Psoas muscle (tissue), 8 donors: ENCODE data around the gene DLD. TPM values are rescaled to one million over a fixed set of nuclear protein-coding genes. Genes with fewer than 3 reads are reported as not detected.
"Not testable (repeated sequence)": the region's sequence is repeated elsewhere in the genome, so short reads cannot be mapped to it uniquely, and the experiment has no call there.

Source experiments
- ATAC-seq, 4 donors: fragments of 200-7000 bp; cut with Tn5 transposase; one replicate each; pipeline ENCODE4 v1.9.1; 2020; ENCODE audit warnings: moderate library complexity in 3 of 4, mild to moderate bottlenecking in 2 of 4
- DNase-seq, 2 donors: peaks; one replicate each; pipeline ENCODE4 v3.0.0-alpha.2; 2020
- H3K27ac ChIP-seq: fragments of 200-600 bp; one replicate; pipeline ENCODE4 v1.8.0; 2022
- H3K27me3 ChIP-seq, 3 donors: fragments of 200-600 bp in 1 of 3; one replicate each; pipeline versions ENCODE4 v1.6.1 to v1.8.0; 2013 to 2022; ENCODE audit warnings: low read length in 2 of 3, mild to moderate bottlenecking in 2 of 3, moderate library complexity in 1 of 3; ENCODE audit not compliant: insufficient read depth in 3 of 3
- H3K36me3 ChIP-seq, 2 donors: fragments of 200-600 bp in 1 of 2; one replicate each; pipeline versions ENCODE4 v1.6.1 to v1.8.0; 2013 to 2022; ENCODE audit warnings: low read depth in 1 of 2, mild to moderate bottlenecking in 1 of 2, moderate library complexity in 1 of 2; ENCODE audit not compliant: insufficient read depth in 1 of 2
- H3K4me1 ChIP-seq: fragments of 200-600 bp; one replicate; pipeline ENCODE4 v1.8.0; 2022
- H3K4me3 ChIP-seq: fragments of 200-600 bp; one replicate; pipeline ENCODE4 v1.8.0; 2022; ENCODE audit warnings: mild to moderate bottlenecking
- H3K9me3 ChIP-seq: fragments of 200-600 bp; one replicate; pipeline ENCODE4 v1.8.0; 2022
- WGBS, 3 donors: extraction: QIAGEN DNeasy Blood & Tissue Kit; methylation state at CpG; one replicate each; pipeline versions ENCODE4 v1.1.6 to v1.1.7; 2013; 5-methylcytosine and 5-hydroxymethylcytosine counted together
- intact Hi-C, 2 donors: fragments of 100-400 bp; cut with DNase I; formaldehyde crosslinking; loops; one replicate each; pipeline versions ENCODE4 v1.11.0 to v1.14.2; 2022
- polyA plus RNA-seq, 3 donors: library from polyadenylated mRNA; stranded (reverse); fragments of 200-250 nt; gene quantifications; one replicate each; pipeline ENCODE4 v1.2.3, GENCODE V29; 2013
- total RNA-seq, 4 donors: library from RNA; stranded (reverse); fragmentation: NEBNext Ultra II Directional in 2 of 4; extraction: Animal tissue kit (Norgen Biotek cat#: 25700) in 2 of 4; gene quantifications; one replicate each; pipeline versions ENCODE4 v1.2.1 to v1.2.4, GENCODE V29; 2021 to 2023
- TF ChIP-seq, protein P1 (sequence below): fragments of 200-600 bp; IDR thresholded peaks from one replicate; pipeline ENCODE4 v1.8.0; 2022; ENCODE audit warnings: antibody characterized with exemption
- donor health status: healthy with polysubstance abuse.
- donor health status: DM: no; HTN: no; CAD: no; lungs with moderate emphysema.
- donor health status: Bipolar disorder and iron deficiency.
- donor health status: healthy.
- donor health status: DM: yes; HTN: yes; CAD: no.
- donor health status: DM: no; HTN: no; CAD: no.
- donor health status: DM: no; HTN: no; CAD: no.
- donor health status: DM: yes; HTN: yes; CAD: no.

Gene DLD
- total and polyA plus RNA-seq, 7 donors: 136 to 284 (median 170) TPM

DNA sequence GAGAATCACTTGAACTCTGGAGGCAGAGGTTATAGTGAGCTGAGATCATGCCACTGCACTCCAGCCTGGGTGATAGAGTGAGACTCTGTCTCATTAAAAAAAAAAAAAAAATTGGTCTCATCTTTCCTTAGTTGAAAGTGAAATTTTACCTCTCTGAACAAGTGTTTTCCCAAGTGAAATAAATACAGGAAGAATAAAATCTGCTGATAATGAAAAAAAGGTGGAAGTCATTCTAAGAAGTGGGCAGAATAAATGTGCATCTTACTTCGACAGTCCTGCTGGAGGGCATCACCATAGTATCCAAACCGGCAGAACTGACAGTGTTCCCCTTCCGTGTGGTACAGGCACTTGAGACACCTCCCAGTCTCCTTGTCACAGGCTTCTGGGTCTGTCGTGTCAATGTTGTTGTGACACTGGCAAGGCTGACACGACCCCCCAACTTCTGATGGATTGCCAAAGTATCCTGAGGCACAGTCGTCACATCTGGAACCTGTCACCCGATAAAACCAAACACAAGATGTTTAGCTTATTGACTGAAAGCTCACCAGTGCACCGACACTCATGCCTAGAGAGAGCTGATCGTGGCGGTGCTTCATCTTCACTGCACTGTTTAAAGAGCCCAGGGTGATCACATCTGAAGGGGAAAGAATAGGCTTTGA is 62.4 kb downstream of the DLD start:
- H3K27me3 ChIP-seq: peaks cover 0 to 3% (median 0%) of the 10 kb centered on the region in 3 donors
- intact Hi-C loops: no loop called here
- TF ChIP-seq, protein P1, sequence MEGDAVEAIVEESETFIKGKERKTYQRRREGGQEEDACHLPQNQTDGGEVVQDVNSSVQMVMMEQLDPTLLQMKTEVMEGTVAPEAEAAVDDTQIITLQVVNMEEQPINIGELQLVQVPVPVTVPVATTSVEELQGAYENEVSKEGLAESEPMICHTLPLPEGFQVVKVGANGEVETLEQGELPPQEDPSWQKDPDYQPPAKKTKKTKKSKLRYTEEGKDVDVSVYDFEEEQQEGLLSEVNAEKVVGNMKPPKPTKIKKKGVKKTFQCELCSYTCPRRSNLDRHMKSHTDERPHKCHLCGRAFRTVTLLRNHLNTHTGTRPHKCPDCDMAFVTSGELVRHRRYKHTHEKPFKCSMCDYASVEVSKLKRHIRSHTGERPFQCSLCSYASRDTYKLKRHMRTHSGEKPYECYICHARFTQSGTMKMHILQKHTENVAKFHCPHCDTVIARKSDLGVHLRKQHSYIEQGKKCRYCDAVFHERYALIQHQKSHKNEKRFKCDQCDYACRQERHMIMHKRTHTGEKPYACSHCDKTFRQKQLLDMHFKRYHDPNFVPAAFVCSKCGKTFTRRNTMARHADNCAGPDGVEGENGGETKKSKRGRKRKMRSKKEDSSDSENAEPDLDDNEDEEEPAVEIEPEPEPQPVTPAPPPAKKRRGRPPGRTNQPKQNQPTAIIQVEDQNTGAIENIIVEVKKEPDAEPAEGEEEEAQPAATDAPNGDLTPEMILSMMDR: no peak
- 82 to 83% (median 82%) methylated on average over 10 of the region's 10 CpGs for WGBS, 3 donors
- H3K4me1 ChIP-seq: no peaks in the 10 kb centered on the region
- no peaks in the 10 kb centered on the region for H3K9me3 ChIP-seq
- no peak for DNase-seq
- no peak for ATAC-seq
- H3K4me3 ChIP-seq: no peak overlapping the region
- H3K36me3 ChIP-seq: peaks cover 0 to 34% of the 10 kb centered on the region in 2 donors
- no peak overlapping the region for H3K27ac ChIP-seq

DNA sequence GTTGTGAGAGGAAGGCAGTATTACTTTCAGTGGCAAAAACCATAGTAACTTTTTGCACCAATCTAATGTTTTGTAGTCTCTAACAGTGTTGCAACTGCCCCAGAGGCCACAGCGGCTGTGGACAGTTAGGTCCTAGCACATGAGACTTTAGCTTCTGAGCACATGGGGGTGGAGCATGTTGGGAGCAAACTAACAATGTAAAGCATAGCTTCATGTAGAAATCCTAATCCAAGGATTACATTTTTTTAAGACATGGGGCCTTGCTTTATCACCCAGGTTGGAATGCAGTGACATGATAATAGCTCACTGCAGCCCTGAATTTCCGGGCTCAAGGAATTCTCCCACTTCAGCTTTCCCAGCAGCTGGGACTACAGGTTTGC is 62.9 kb downstream of the DLD start:
- DNase-seq (no peak), ATAC-seq (no peak)
- H3K4me1 ChIP-seq: no peaks in the 10 kb centered on the region
- peaks cover 0 to 34% of the 10 kb centered on the region in 2 donors for H3K36me3 ChIP-seq
- 91 to 98% (median 96%) methylated on average over 2 of the region's 2 CpGs for WGBS, 3 donors
- no peak overlapping the region for H3K27ac ChIP-seq
- no peaks in the 10 kb centered on the region for H3K9me3 ChIP-seq
- intact Hi-C loops: no loop called here
- TF ChIP-seq, protein P1: no peak
- peaks cover 0 to 3% (median 0%) of the 10 kb centered on the region in 3 donors for H3K27me3 ChIP-seq
- no peak overlapping the region for H3K4me3 ChIP-seq

DNA sequence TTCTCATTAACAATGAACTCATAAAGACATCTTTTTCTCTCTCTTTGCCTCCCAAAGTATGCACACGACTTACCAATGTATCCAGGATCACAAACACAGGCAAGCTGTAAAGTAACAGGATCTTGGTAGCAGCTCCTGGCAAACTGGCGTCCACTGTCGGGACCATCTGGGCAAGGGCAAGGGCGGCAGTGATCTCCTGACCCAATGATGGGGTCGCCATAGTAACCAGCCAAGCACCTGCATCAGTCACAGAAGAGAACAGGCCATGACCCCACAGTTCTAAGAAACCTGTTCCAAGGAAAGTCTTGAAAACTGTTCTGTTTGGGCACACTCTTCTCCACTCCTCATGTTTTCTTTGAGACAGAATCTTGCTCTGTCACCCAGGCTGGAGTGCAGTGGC is 64.4 kb downstream of the DLD start:
- H3K4me3 ChIP-seq: no peak overlapping the region
- no peaks in the 10 kb centered on the region for H3K9me3 ChIP-seq
- ATAC-seq (no peak), DNase-seq (no peak)
- peaks cover 0 to 38% of the 10 kb centered on the region in 2 donors for H3K36me3 ChIP-seq
- intact Hi-C loops: no loop called here
- H3K4me1 ChIP-seq: no peaks in the 10 kb centered on the region
- no peak overlapping the region for H3K27ac ChIP-seq
- peaks cover 0 to 3% (median 0%) of the 10 kb centered on the region in 3 donors for H3K27me3 ChIP-seq
- TF ChIP-seq, protein P1: no peak
- 75 to 85% (median 83%) methylated on average over 5 of the region's 5 CpGs for WGBS, 3 donors

DNA sequence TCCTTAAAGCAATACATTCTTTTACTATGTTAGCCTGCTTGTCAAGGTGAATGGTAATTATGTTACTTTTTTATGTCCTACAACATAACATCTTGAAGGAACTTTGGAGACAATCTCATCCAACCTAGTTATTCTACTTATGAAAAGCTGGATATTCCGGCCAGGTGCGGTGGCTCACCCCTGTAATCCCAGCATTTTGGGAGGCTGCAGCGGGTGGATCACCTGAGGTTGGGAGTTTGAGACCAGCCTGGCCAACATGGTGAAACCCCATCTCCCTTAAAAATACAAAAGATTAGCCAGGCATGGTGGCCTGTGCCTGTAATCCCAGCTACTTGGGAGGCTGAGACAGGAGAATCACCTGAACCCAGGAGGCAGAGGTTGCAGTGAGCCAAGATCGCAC is 66.0 kb downstream of the DLD start:
- intact Hi-C loops, H3K27me3 ChIP-seq, H3K4me3 ChIP-seq, H3K27ac ChIP-seq, DNase-seq, ATAC-seq, H3K9me3 ChIP-seq, H3K4me1 ChIP-seq: not testable (repeated sequence)
- WGBS, 3 donors: 97 to 99% (median 99%) methylated on average over 4 of the region's 4 CpGs
- peaks cover 0 to 28% of the 10 kb centered on the region in 2 donors for H3K36me3 ChIP-seq

DNA sequence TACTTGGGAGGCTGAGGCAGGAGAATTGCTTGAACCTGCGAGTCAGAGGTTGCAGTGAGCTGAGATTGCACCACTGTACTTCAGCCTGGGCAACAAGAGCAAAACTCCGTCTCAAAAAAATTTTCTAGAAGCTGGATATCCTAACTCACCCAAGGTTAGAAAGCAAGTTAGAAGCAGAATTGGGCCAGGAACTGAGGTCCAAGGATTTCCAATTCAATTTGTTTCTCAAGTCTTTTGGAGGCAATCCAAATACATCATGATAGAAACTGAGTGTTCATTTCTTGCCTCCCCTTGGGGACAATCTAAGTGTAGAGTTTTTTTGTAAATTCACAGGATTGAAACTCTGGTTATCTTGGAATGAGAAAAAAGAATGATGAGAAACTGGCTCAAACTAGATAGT is 66.5 kb downstream of the DLD start:
- peak in 3 of 4 donors; percentile 20 to 63 (median 37) for ATAC-seq
- TF ChIP-seq, protein P1: no peak
- intact Hi-C loops: no loop called here
- Histone ChIP-seq H3K4me3 (no peak overlapping the region), H3K9me3 (no peaks in the 10 kb centered on the region), H3K27me3 (peaks cover 0 to 3% (median 0%) of the 10 kb centered on the region in 3 donors), H3K27ac (no peak overlapping the region), H3K36me3 (peaks cover 0 to 30% of the 10 kb centered on the region in 2 donors), H3K4me1 (no peaks in the 10 kb centered on the region)
- WGBS, 3 donors: 70 to 83% (median 82%) methylated on average over 2 of the region's 2 CpGs
- no peak for DNase-seq
